GM18505 (cell line): Measurements from ENCODE around the gene DXO.
"Not testable (repeated sequence)": the region's sequence is repeated elsewhere in the genome, so short reads cannot be mapped to it uniquely, and the experiment has no call there.

ENCODE experiments used
- ATAC-seq: cut with Tn5 transposase; IDR thresholded peaks from one replicate; pipeline ENCODE4 v1.9.1; 2021; ENCODE audit not compliant: unreplicated experiment
- POLR2A ChIP-seq: IDR thresholded peaks from 4 replicates; pipeline ENCODE4 v1.6.1; 2011; ENCODE audit warnings: borderline replicate concordance; ENCODE audit not compliant: insufficient read depth, insufficient read length; ENCODE audit errors: extremely low read depth

The DXO gene

GRCh38 chr6:31949926-31950548 lies 21.9 kb downstream of the DXO start:
- no peak for TF ChIP-seq POLR2A

GRCh38 chr6:31948753-31949413 lies 23.1 kb downstream of the DXO start:
- no peak for TF ChIP-seq POLR2A
- ATAC-seq = no peak

More at GRCh38 chr6:31949926-31950548, 21.9 kb downstream of the DXO start:
- ATAC-seq = no peak

DNA sequence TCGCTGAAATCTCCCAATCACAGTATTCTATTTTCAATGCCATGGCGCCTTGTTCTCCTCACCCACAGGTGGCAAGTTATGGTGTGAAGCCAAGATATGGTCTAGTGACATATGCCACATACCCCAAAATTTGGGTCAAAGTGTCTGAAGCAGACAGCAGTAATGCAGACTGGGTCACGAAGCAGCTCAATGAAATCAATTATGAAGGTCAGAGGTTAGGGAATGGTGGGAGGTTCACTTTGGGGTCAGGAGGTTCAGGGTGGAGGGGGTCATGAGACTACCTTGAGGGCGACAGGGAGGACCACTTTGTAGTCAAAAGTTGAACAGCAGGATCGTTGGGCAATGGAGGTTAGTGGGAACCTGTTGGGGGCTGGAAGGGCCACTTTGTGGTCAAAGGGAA lies 23.6 kb downstream of the DXO start:
- TF ChIP-seq POLR2A = no peak
- no peak for ATAC-seq

- TF ChIP-seq POLR2A = no peak
- ATAC-seq = no peak
These were observed 24.1 kb downstream of the DXO start for GRCh38 chr6:31947864-31948263.

DNA sequence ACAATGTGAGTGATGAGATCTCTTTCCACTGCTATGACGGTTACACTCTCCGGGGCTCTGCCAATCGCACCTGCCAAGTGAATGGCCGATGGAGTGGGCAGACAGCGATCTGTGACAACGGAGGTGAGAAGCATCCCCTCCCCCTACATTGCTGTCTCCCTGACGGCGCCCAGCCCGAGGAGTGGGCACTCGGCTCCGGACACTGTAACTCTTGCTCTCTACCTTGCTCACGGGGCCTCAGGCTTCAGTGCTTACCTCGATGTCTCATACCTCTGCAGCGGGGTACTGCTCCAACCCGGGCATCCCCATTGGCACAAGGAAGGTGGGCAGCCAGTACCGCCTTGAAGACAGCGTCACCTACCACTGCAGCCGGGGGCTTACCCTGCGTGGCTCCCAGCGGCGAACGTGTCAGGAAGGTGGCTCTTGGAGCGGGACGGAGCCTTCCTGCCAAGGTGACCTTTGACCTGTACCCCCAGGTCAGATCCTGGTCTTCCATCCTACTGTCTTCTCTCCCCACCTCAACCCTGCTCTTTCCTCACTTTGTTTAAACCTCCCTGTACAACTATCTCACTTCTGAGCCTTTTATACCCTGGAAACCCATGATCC lies 24.8 kb downstream of the DXO start:
- no peak for TF ChIP-seq POLR2A
- ATAC-seq = no peak

DNA sequence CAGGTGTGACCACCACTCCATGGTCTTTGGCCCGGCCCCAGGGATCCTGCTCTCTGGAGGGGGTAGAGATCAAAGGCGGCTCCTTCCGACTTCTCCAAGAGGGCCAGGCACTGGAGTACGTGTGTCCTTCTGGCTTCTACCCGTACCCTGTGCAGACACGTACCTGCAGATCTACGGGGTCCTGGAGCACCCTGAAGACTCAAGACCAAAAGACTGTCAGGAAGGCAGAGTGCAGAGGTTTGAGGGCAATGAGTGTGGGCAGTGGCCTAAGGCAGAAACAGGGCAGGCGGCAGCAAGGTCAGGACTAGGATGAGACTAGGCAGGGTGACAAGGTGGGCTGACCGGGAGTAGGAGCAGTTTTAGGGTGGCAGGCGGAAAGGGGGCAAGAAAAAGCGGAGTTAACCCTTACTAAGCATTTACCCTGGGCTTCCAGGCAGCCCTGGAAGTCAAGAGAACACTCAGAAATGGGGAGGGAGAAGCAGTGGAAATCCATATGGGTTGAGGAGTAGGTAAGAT lies 25.5 kb downstream of the DXO start:
- no peak for ATAC-seq
- TF ChIP-seq POLR2A = no peak

DNA sequence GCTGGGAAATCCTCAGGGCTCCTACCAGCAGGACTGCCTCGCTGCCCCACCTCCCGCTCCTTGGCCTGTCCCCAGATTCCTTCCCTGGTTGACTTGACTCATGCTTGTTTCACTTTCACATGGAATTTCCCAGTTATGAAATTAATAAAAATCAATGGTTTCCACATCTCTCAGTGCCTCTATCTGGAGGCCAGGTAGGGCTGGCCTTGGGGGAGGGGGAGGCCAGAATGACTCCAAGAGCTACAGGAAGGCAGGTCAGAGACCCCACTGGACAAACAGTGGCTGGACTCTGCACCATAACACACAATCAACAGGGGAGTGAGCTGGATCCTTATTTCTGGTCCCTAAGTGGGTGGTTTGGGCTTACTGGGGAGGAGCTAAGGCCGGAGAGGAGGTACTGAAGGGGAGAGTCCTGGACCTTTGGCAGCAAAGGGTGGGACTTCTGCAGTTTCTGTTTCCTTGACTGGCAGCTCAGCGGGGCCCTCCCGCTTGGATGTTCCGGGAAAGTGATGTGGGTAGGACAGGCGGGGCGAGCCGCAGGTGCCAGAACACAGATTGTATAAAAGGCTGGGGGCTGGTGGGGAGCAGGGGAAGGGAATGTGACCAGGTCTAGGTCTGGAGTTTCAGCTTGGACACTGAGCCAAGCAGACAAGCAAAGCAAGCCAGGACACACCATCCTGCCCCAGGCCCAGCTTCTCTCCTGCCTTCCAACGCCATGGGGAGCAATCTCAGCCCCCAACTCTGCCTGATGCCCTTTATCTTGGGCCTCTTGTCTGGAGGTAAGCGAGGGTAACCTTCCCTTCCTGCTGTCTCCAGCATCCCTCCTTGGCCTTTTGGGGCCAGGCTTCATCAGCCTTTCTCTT lies 26.2 kb downstream of the DXO start, which contains the start of gene CFB:
Gene CFB, plus strand, starts transcription at position 589 of the 863 bp plus-strand sequence. Its CDS starts 127 bp downstream, at position 716.
- no peak for ATAC-seq

DNA sequence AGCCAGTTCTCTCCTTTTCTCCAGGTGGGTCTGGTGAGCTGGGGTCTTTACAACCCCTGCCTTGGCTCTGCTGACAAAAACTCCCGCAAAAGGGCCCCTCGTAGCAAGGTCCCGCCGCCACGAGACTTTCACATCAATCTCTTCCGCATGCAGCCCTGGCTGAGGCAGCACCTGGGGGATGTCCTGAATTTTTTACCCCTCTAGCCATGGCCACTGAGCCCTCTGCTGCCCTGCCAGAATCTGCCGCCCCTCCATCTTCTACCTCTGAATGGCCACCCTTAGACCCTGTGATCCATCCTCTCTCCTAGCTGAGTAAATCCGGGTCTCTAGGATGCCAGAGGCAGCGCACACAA lies 26.8 kb downstream of the DXO start:
- no peak for ATAC-seq
- no peak for TF ChIP-seq POLR2A

More for the DNA sequence above, 26.2 kb downstream of the DXO start, which contains the start of gene CFB:
- no peak for TF ChIP-seq POLR2A

DNA sequence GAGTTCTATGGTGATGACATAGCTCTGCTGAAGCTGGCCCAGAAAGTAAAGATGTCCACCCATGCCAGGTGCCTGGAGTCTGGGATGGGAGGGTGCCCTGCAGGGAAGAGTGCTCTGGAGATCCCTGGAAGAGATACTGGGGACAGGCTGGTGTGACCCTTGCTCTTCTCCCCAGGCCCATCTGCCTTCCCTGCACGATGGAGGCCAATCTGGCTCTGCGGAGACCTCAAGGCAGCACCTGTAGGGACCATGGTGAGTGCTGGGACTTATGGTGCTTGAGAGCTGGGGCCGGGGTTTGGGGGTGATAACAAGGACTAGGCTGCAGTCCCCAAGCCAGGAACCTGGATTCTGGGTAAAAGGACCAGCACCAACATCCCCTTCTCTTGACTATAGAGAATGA lies 28.2 kb downstream of the DXO start:
- TF ChIP-seq POLR2A = no peak
- no peak for ATAC-seq

GRCh38 chr6:31940256-31940664 lies 31.7 kb downstream of the DXO start:
- no peak for TF ChIP-seq POLR2A
- ATAC-seq = no peak

DNA sequence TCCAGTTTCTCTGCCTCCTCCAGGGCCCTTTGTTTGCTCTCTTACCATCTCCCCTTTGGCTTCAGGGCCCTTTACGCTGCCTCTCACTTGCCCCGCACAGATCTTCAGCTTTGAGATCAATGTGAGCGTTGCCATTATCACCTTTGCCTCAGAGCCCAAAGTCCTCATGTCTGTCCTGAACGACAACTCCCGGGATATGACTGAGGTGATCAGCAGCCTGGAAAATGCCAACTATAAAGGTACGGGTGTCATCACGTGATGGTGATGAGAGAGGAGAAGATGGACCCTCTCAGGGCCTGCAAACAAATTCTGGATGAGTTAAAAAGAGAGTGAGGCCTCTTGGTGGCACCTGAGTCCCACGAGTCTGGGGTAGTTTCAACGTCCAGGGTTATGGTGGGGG lies 36.1 kb downstream of the DXO start:
- no peak for TF ChIP-seq POLR2A
- ATAC-seq = no peak

GRCh38 chr6:31935021-31935420 lies 36.9 kb downstream of the DXO start:
- no peak for ATAC-seq
- no peak for TF ChIP-seq POLR2A

DNA sequence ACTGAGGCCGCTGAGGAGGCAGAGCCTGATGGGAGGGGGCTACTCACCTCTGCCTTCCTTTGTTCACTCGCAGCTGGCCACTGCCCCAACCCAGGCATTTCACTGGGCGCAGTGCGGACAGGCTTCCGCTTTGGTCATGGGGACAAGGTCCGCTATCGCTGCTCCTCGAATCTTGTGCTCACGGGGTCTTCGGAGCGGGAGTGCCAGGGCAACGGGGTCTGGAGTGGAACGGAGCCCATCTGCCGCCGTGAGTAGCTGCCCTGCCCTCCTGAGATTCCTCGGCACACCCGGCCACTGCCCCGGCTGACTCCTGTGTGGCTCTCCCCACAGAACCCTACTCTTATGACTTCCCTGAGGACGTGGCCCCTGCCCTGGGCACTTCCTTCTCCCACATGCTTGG lies 38.4 kb downstream of the DXO start:
- TF ChIP-seq POLR2A = no peak
- ATAC-seq = no peak

DNA sequence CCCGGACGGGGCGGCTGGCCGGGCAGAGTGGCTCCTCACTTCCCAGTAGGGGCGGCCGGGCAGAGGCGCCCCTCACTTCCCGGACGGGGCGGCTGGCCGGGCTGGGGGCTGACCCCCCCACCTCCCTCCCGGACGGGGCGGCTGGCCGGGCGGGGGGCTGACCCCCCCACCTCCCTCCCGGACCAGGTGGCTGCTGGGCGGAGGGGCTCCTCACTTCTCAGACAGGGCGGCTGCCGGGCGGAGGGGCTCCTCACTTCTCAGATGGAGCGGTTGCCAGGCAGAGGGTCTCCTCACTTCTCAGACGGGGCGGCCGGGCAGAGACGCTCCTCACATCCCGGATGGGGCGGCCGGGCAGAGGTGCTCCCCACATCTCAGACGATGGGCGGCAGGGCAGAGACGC lies 39.8 kb downstream of the DXO start:
- not testable (repeated sequence) for ATAC-seq
